Inferior parietal cortex (tissue), 1 donor: Measurements from ENCODE around the gene PPP1R1B.

Experiments used
- DNase-seq: peaks from one replicate; pipeline ENCODE4 v3.0.0-alpha.2; 2016; ENCODE audit errors: extremely low spot score

PPP1R1B gene

DNA sequence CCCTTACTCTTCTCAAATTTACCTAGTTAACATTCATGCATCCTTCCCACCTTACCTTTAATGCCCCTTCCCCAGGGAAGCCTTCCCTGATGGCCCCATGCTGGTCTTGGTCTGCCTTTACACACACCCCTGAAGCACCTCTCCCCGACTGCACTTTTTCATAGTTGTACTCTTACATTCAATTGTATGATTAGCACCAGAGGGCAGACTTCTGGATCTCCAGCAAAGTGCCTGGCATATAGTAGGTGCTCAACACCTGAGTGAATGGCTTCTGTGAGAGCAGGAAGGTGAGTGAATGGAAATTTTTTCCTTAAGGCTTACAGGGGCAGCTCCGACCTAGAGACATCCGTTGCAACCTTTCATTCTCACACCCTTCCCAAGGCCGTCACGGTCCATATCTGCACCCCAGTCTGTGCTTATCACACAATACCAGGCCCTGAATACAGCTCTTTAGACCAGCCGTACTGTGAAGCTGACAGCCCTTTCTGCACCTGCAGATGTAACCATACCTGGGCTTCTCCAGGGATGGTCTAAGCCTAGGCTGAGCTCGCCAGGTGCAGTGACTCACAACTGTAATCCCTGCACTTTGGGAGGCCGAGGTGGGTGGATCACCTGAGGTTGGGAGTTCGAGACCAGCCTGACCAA lies 56.7 kb downstream of the PPP1R1B start:
- DNase-seq: no peak

DNA sequence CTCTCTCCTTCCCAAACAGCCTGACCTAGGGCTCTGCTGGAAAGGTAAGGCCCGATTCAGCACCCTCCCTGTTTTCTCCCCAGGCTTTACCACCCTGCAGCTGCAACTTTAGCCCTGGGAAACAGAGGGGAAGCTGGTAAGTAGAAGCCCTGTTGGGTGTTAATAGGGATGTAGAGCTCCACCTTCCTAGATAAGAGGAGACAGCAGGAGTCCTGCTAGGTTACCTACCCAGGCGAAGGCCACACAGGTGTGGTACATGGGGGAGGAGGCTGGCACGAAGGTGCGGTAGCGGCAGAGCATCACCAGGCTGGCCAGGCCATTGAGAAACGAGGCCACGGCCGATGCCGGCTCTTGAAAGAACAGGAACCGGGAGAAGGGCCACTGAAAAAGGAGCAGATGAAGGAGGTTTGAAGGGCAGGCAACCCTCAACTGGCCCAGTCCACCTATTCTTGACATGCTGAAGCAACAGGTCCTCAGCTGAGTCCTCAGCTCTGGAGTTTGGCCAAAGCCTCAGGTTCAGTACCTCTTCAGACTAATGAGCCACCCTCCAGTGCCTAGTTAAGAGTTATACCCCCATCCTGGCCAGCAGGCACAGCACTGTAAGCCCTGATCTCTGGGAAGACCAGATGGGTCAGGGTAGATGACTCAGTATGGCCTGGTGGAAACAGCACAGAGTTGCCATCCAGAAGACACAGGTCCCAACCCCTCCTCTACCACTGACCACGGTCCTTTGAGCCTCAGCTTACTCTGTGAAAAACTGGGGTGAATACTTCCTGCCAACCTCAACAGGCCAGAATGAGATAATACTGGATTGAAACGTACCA lies 57.8 kb downstream of the PPP1R1B start:
- DNase-seq: no peak
